DMS153 treated with DMSO at 0.1 percent for 48 hours (cell line): ENCODE measurements around the gene DNAJC13.

Experiments used
- DNase-seq: peaks from one replicate; lab custom pipeline; 2025; ENCODE audit not compliant: unreplicated experiment; lab: John Stamatoyannopoulos, UW

The DNAJC13 gene

DNA sequence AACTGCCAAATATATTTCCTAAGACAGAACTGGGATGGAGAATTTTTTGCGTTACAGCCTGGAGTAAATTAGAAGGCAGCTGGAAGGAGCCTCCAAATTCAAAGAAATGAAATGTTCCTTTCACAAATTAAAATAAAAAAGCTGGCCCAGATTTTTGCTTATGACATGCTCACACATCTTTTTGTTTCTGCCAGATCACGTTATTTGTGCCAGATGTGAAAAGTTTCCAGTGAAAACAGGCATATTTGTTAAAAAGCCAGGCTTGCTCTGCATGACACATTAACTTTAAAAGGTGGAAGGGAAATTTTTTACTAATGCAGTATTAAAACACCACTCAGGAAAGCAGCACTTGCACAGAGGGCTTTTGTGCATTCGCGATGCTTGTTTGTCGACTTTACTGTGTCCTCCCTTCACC is 156.5 kb downstream of the DNAJC13 start:
- DNase-seq = no peak

DNA sequence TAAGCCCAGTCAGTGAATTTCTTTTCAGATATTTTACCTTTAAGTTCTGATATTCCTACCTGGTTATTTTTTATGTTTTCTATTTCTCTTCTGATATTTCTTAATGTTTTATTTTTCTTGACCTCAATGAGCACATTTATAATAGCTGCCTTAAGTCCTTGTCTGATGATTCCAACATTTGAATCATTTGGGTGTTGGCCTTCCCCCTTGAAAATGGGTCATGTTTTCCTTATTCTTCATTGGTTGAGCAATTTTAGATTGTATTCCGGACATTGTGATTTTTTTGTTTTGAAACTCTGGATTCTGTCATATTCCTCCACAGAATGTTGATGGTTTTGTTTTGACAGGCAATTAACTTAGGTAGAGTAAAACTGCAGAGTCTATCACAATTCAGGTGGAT is 170.1 kb downstream of the DNAJC13 start:
- DNase-seq = no peak
